H1 (cell line): ENCODE data around the gene PCDH9. TPM values are rescaled to one million over a fixed set of nuclear protein-coding genes. Genes with fewer than 3 reads are reported as not detected.

Source experiments
- CTCF ChIA-PET: fragments of 300-600 bp; sonication (Branson Sonifier 250); formaldehyde crosslinking; loops from one replicate; lab custom pipeline; 2021; ENCODE audit not compliant: partially characterized antibody; lab: Charles Lee
- POLR2A ChIA-PET: fragments of 300-600 bp; sonication (Branson Sonifier 250); formaldehyde crosslinking; loops from one replicate; lab custom pipeline; 2021; ENCODE audit warnings: inconsistent platforms; ENCODE audit not compliant: partially characterized antibody; lab: Charles Lee
- DNase-seq, 2 experiments: peaks; one replicate each; pipeline versions ENCODE4 v3.0.0 to v3.0.0-alpha.2; 2010 to 2022; ENCODE audit warnings: low spot score in 2 of 2, low read depth in 1 of 2, mixed read lengths in 1 of 2
- FAIRE-seq: peaks from 2 replicates; lab custom pipeline; 2011; peaks lifted over from hg19 to GRCh38; lab: Jason Lieb, UNC
- H2AFZ ChIP-seq: 2 replicates; pipeline ENCODE4 v1.8.1; 2012; ENCODE audit warnings: low read length, inconsistent platforms
- H2AK5ac ChIP-seq: 2 replicates; pipeline ENCODE4 v1.6.1; 2013; ENCODE audit warnings: low read depth, low read length
- H2BK120ac ChIP-seq: replicated peaks from 2 replicates; pipeline ENCODE3; 2013; ENCODE audit warnings: low read depth, low read length, inconsistent platforms
- H2BK12ac ChIP-seq: 2 replicates; pipeline ENCODE4 v1.6.1; 2013; ENCODE audit warnings: low read depth, low read length
- H2BK15ac ChIP-seq: 2 replicates; pipeline ENCODE4 v1.6.1; 2013; ENCODE audit warnings: low read length
- H2BK20ac ChIP-seq: 2 replicates; pipeline ENCODE4 v1.6.1; 2013; ENCODE audit warnings: low read length
- H2BK5ac ChIP-seq: 2 replicates; pipeline ENCODE4 v1.6.1; 2013; ENCODE audit warnings: low read depth, low read length
- H3K14ac ChIP-seq: 2 replicates; pipeline ENCODE4 v1.6.1; 2013; ENCODE audit warnings: inconsistent platforms; ENCODE audit not compliant: insufficient read length
- H3K18ac ChIP-seq: 2 replicates; pipeline ENCODE4 v1.6.1; 2013; ENCODE audit warnings: low read length; ENCODE audit errors: extremely low read depth
- H3K23ac ChIP-seq: 2 replicates; pipeline ENCODE4 v1.6.1; 2013; ENCODE audit warnings: inconsistent platforms; ENCODE audit not compliant: insufficient read length
- H3K23me2 ChIP-seq: 2 replicates; pipeline ENCODE4 v1.6.1; 2013; ENCODE audit warnings: low read depth, low read length
- H3K27ac ChIP-seq: 2 replicates; pipeline ENCODE4 v1.6.1; 2011; ENCODE audit warnings: low read depth, low read length, inconsistent platforms
- H3K27me3 ChIP-seq, 4 experiments: replicated peaks in 1 of 4; 1 replicate in 1 of 4; 2 replicates in 3 of 4; pipeline versions ENCODE4 v1.6.1 to v1.8.1; 2011 to 2013; ENCODE audit warnings: low read length in 3 of 4, mild to moderate bottlenecking in 3 of 4, inconsistent platforms in 2 of 4, mixed read lengths in 2 of 4, moderate library complexity in 1 of 4; ENCODE audit not compliant: control insufficient read depth in 3 of 4, insufficient read depth in 3 of 4; ENCODE audit errors: extremely low read depth in 1 of 4
- H3K36me3 ChIP-seq, 4 experiments: 2 replicates each; pipeline versions ENCODE4 v1.6.1 to v1.8.1; 2011 to 2013; ENCODE audit warnings: mild to moderate bottlenecking in 4 of 4, low read length in 3 of 4, moderate library complexity in 2 of 4, control low read depth in 1 of 4, inconsistent platforms in 1 of 4; ENCODE audit not compliant: insufficient read depth in 4 of 4, control insufficient read depth in 2 of 4
- H3K4ac ChIP-seq: replicated peaks from 2 replicates; pipeline ENCODE3; 2013; ENCODE audit warnings: low read length, low read depth, mixed read lengths, inconsistent platforms; ENCODE audit not compliant: insufficient read length
- H3K4me1 ChIP-seq, 4 experiments: replicated peaks in 1 of 4; 1 replicate in 1 of 4; 2 replicates in 3 of 4; pipeline versions ENCODE4 v1.6.1 to v1.8.1; 2011 to 2013; ENCODE audit warnings: low read length in 3 of 4, inconsistent platforms in 2 of 4, mixed read lengths in 1 of 4; ENCODE audit not compliant: insufficient read depth in 4 of 4, control insufficient read depth in 3 of 4
- H3K4me2 ChIP-seq, 2 experiments: 2 replicates each; pipeline versions ENCODE4 v1.6.1 to v1.8.1; 2011 to 2013; ENCODE audit warnings: low read depth in 2 of 2, low read length in 2 of 2, control low read depth in 1 of 2, inconsistent platforms in 1 of 2, mild to moderate bottlenecking in 1 of 2; ENCODE audit not compliant: insufficient read depth in 1 of 2
- H3K4me3 ChIP-seq, 4 experiments: fragments of 200-600, 300-600 bp in 1 of 4; sonication (generic), shearing (Covaris generic), sonication (Bioruptor Twin) in 1 of 4; 2 replicates each; pipeline versions ENCODE4 v1.5.1 to v1.8.1; 2011 to 2016; ENCODE audit warnings: low read length in 4 of 4, low read depth in 3 of 4, control low read depth in 2 of 4, inconsistent platforms in 2 of 4, mild to moderate bottlenecking in 2 of 4, mixed read lengths in 1 of 4, moderate library complexity in 1 of 4; ENCODE audit not compliant: insufficient read depth in 2 of 4; ENCODE audit errors: extremely low read depth in 1 of 4
- H3K56ac ChIP-seq: replicated peaks from 2 replicates; pipeline ENCODE3; 2013; ENCODE audit warnings: low read depth, mild to moderate bottlenecking, mixed read lengths, low read length, inconsistent platforms; ENCODE audit not compliant: insufficient read length
- H3K79me1 ChIP-seq: 2 replicates; pipeline ENCODE4 v1.6.1; 2013; ENCODE audit warnings: low read depth, low read length, control low read depth
- H3K79me2 ChIP-seq, 2 experiments: 2 replicates each; pipeline versions ENCODE4 v1.6.1 to v1.8.1; 2012 to 2013; ENCODE audit warnings: low read length in 2 of 2, mild to moderate bottlenecking in 2 of 2, inconsistent platforms in 1 of 2; ENCODE audit not compliant: insufficient read depth in 2 of 2, control insufficient read depth in 1 of 2
- H3K9ac ChIP-seq, 4 experiments: replicated peaks in 1 of 4; 1 replicate in 1 of 4; 2 replicates in 3 of 4; pipeline versions ENCODE4 v1.6.1 to v1.8.1; 2011 to 2013; ENCODE audit warnings: low read depth in 3 of 4, low read length in 3 of 4, control low read depth in 2 of 4, mild to moderate bottlenecking in 2 of 4, moderate library complexity in 2 of 4, inconsistent platforms in 1 of 4; ENCODE audit errors: extremely low read depth in 1 of 4
- H3K9me3 ChIP-seq, 2 experiments: 2 replicates each; pipeline versions ENCODE4 v1.6.1 to v1.8.1; 2012 to 2013; ENCODE audit warnings: mild to moderate bottlenecking in 2 of 2, moderate library complexity in 2 of 2, control low read depth in 1 of 2, inconsistent platforms in 1 of 2, low read depth in 1 of 2, low read length in 1 of 2, mixed read lengths in 1 of 2; ENCODE audit not compliant: insufficient read depth in 2 of 2
- H4K20me1 ChIP-seq, 2 experiments: replicated peaks in 1 of 2; 2 replicates each; pipeline versions ENCODE3 to v1.8.1; 2011 to 2013; ENCODE audit warnings: inconsistent platforms in 2 of 2, low read length in 2 of 2, mild to moderate bottlenecking in 1 of 2; ENCODE audit not compliant: insufficient read depth in 2 of 2, control insufficient read depth in 1 of 2
- H4K5ac ChIP-seq: 2 replicates; pipeline ENCODE4 v1.6.1; 2013; ENCODE audit warnings: low read length, low read depth, mixed read lengths, inconsistent platforms; ENCODE audit not compliant: insufficient read length
- H4K8ac ChIP-seq: 2 replicates; pipeline ENCODE4 v1.8.0; 2013; ENCODE audit warnings: mild to moderate bottlenecking, moderate library complexity, low read length, inconsistent platforms; ENCODE audit not compliant: insufficient read depth; ENCODE audit errors: extremely low read depth
- H4K91ac ChIP-seq: replicated peaks from 2 replicates; pipeline ENCODE3; 2013; ENCODE audit warnings: low read length, mixed read lengths, inconsistent platforms; ENCODE audit not compliant: insufficient read length
- SIN3A ChIP-seq, 2 experiments: IDR thresholded peaks in 1 of 2; conservative IDR thresholded peaks in 1 of 2; 2 replicates each; pipeline ENCODE4 v1.6.1; 2011 to 2012; ENCODE audit warnings: low read length in 2 of 2, improper control_type of control experiment in 1 of 2, low read depth in 1 of 2, mild to moderate bottlenecking in 1 of 2
- WGBS, 2 experiments: shearing (Covaris generic) in 1 of 2; methylation state at CpG; one replicate each; pipeline versions ENCODE4 v1.1.6 to v1.1.7; 2013 to 2015; ENCODE audit warnings: low lambda C conversion rate in 2 of 2, mixed read lengths in 2 of 2, inconsistent platforms in 1 of 2, low coverage in 1 of 2, missing lambda C conversion rate in 1 of 2; ENCODE audit not compliant: insufficient replicate concordance in 2 of 2, insufficient coverage in 1 of 2, insufficient read length in 1 of 2; ENCODE audit errors: extremely low coverage in 1 of 2, missing lambda C conversion rate in 1 of 2; 5-methylcytosine and 5-hydroxymethylcytosine counted together
- polyA plus RNA-seq, 7 experiments: library from polyadenylated mRNA; depleted of rRNA in 3 of 7; stranded (reverse) in 5 of 7; unstranded in 2 of 7; fragments of >200 nt in 5 of 7; fragments of 200-250 nt in 2 of 7; gene quantifications; 1 replicate in 5 of 7; 2 replicates in 1 of 7; 4 replicates in 1 of 7; pipeline versions ENCODE4 v1.2.1 to v1.2.3, GENCODE V29; 2011 to 2013; ENCODE audit warnings: missing spikeins in 2 of 7, mixed read lengths in 2 of 7
- total RNA-seq: library from RNA; stranded (reverse); fragmentation: NEBNext Ultra II Directional; extraction: Animal tissue kit (Norgen Biotek cat#: 25700); gene quantifications from 2 replicates; pipeline ENCODE4 v1.2.1, GENCODE V29; 2021

PCDH9 gene
- total and polyA plus RNA-seq, 2 of the 8 experiments (the other 6 are each of a cell fraction or from before 2014, with no cell fraction given) = 0.12 to 0.60 TPM

- Histone ChIP-seq H3K4me2 (no peak overlapping the region), H3K14ac (no peak overlapping the region), H2AFZ (no peak overlapping the region), H2AK5ac (no peak overlapping the region), H3K23ac (no peak overlapping the region), H3K18ac (no peak overlapping the region), H3K27me3 (no peaks in the 10 kb centered on the region), H3K56ac (peak overlapping the region; percentile 47), H2BK15ac (no peak overlapping the region), H4K20me1 (no peaks in the 10 kb centered on the region), H3K79me2 (no peaks in the 10 kb centered on the region), H3K27ac (no peak overlapping the region), H3K4me1 (no peaks in the 10 kb centered on the region), H2BK5ac (no peak overlapping the region), H3K4me3 (no peak overlapping the region), H3K23me2 (no peaks in the 10 kb centered on the region; the same call in 1 of the 2 replicates), H3K4ac (no peak overlapping the region), H3K79me1 (no peaks in the 10 kb centered on the region), H4K8ac (no peak overlapping the region), H3K9ac (no peak overlapping the region), H3K9me3 (no peaks in the 10 kb centered on the region), H2BK12ac (no peak overlapping the region), H2BK20ac (no peak overlapping the region), H4K5ac (no peak overlapping the region), H2BK120ac (no peak overlapping the region), H3K36me3 (no peaks in the 10 kb centered on the region; a peak in 1 of 8 replicates), H4K91ac (no peak overlapping the region)
- TF ChIP-seq SIN3A (conservative IDR thresholded peaks at IDR 0.05 in 1 of 2, IDR thresholded peaks at IDR 0.05 in 1 of 2; ENCODE audit: low read depth in 1 of 2, low read length in 2 of 2) = no peak
- ChIA-PET CTCF (interaction anchor here (0.6 to 2.5 kb wide), 9 partner anchors 12 to 925 kb away, joined by 3 to 10 read pairs (median 4); no protein-coding TSS in a partner anchor), POLR2A (no interaction called here)
- 90% methylated on average over 6 of the region's 6 CpGs; no CpG with 5 or more reads in 1 of the 2 experiments for WGBS, 2 experiments
- FAIRE-seq (no peak), DNase-seq (no peak)
These were observed 738.9 kb downstream of the PCDH9 start for GRCh38 chr13:66491251-66491650.
